A204.1 (cell line): ENCODE results near the gene RNU1-3.

Source experiments
- FAIRE-seq: peaks from 2 replicates; lab custom pipeline; 2012; peaks lifted over from hg19 to GRCh38; lab: Jason Lieb, UNC

The RNU1-3 gene

GRCh38 chr1:16617778-16618580, 48.8 kb downstream of the RNU1-3 start:
- FAIRE-seq, result no peak

- FAIRE-seq, result no peak
These were observed 49.6 kb downstream of the RNU1-3 start for GRCh38 chr1:16617114-16617631.
